NCI-H2227 (cell line): Measurements from ENCODE around the gene PPP6R3.
"Not testable (repeated sequence)": the region's sequence is repeated elsewhere in the genome, so short reads cannot be mapped to it uniquely, and the experiment has no call there.

Experiments used
- DNase-seq: peaks from one replicate; lab custom pipeline; 2025; ENCODE audit not compliant: unreplicated experiment; lab: John Stamatoyannopoulos, UW

Gene PPP6R3

GRCh38 chr11:68436162-68436888 lies 24.2 kb upstream of the PPP6R3 start:
- DNase-seq, result no peak

- no peak for DNase-seq
These were observed 23.3 kb upstream of the PPP6R3 start for GRCh38 chr11:68436985-68437926.

GRCh38 chr11:68437927-68438657 lies 22.5 kb upstream of the PPP6R3 start:
- no peak for DNase-seq

GRCh38 chr11:68438658-68439259 lies 21.8 kb upstream of the PPP6R3 start:
- DNase-seq, result no peak

GRCh38 chr11:68439355-68440065 lies 21.0 kb upstream of the PPP6R3 start:
- DNase-seq, result no peak

- DNase-seq, result no peak
These were observed 20.3 kb upstream of the PPP6R3 start for GRCh38 chr11:68440224-68440623.

GRCh38 chr11:68441466-68442230 lies 18.9 kb upstream of the PPP6R3 start:
- no peak for DNase-seq

- no peak for DNase-seq
These were observed 18.1 kb upstream of the PPP6R3 start for GRCh38 chr11:68442433-68442832.

- DNase-seq, result no peak
These were observed 16.0 kb upstream of the PPP6R3 start for GRCh38 chr11:68444566-68444965.

GRCh38 chr11:68445531-68446035 lies 15.0 kb upstream of the PPP6R3 start:
- DNase-seq, result no peak

- no peak for DNase-seq
These were observed 14.4 kb upstream of the PPP6R3 start for GRCh38 chr11:68446046-68446725.

- DNase-seq, result peak; percentile 86
These were observed 13.3 kb upstream of the PPP6R3 start for GRCh38 chr11:68447015-68447801.

GRCh38 chr11:68447914-68448313 lies 12.6 kb upstream of the PPP6R3 start:
- not testable (repeated sequence) for DNase-seq

GRCh38 chr11:68448604-68449011 lies 11.9 kb upstream of the PPP6R3 start:
- no peak for DNase-seq

GRCh38 chr11:68449951-68450350 lies 10.6 kb upstream of the PPP6R3 start:
- no peak for DNase-seq

GRCh38 chr11:68450711-68451110 lies 9.8 kb upstream of the PPP6R3 start:
- no peak for DNase-seq

GRCh38 chr11:68454767-68455166 lies 5.8 kb upstream of the PPP6R3 start:
- no peak for DNase-seq

- DNase-seq, result no peak
These were observed 5.1 kb upstream of the PPP6R3 start for GRCh38 chr11:68455485-68455884.
